H1 (cell line): ENCODE measurements around the gene ITPK1. TPM values are rescaled to one million over a fixed set of nuclear protein-coding genes. Genes with fewer than 3 reads are reported as not detected.

Source experiments
- EGR1 ChIP-seq: IDR thresholded peaks from 2 replicates; pipeline ENCODE4 v1.6.1; 2011; ENCODE audit warnings: low read depth, low read length, borderline replicate concordance
- GABPA ChIP-seq: IDR thresholded peaks from 2 replicates; pipeline ENCODE4 v1.6.1; 2011; ENCODE audit warnings: mild to moderate bottlenecking, low read length, moderate library complexity, borderline replicate concordance; ENCODE audit not compliant: insufficient read depth
- SP1 ChIP-seq: IDR thresholded peaks from 2 replicates; pipeline ENCODE4 v1.6.1; 2011; ENCODE audit warnings: low read depth, low read length
- SRF ChIP-seq: IDR thresholded peaks from 2 replicates; pipeline ENCODE4 v1.6.1; 2011; ENCODE audit warnings: mild to moderate bottlenecking, low read depth, low read length, moderate library complexity
- TAF1 ChIP-seq: IDR thresholded peaks from 2 replicates; pipeline ENCODE4 v1.6.1; 2011; ENCODE audit warnings: mild to moderate bottlenecking, low read depth, low read length
- polyA plus RNA-seq, 7 experiments: library from polyadenylated mRNA; depleted of rRNA in 3 of 7; stranded (reverse) in 5 of 7; unstranded in 2 of 7; fragments of >200 nt in 5 of 7; fragments of 200-250 nt in 2 of 7; gene quantifications; 1 replicate in 5 of 7; 2 replicates in 1 of 7; 4 replicates in 1 of 7; pipeline versions ENCODE4 v1.2.1 to v1.2.3, GENCODE V29; 2011 to 2013; ENCODE audit warnings: missing spikeins in 2 of 7, mixed read lengths in 2 of 7
- total RNA-seq: library from RNA; stranded (reverse); fragmentation: NEBNext Ultra II Directional; extraction: Animal tissue kit (Norgen Biotek cat#: 25700); gene quantifications from 2 replicates; pipeline ENCODE4 v1.2.1, GENCODE V29; 2021
- TF ChIP-seq, protein P1 (sequence below): IDR thresholded peaks from 2 replicates; pipeline ENCODE4 v1.6.1; 2011; ENCODE audit warnings: low read depth, mild to moderate bottlenecking, low read length; ENCODE audit not compliant: insufficient read depth

Gene ITPK1
- total and polyA plus RNA-seq, 2 of the 8 experiments (the other 6 are each of a cell fraction or from before 2014, with no cell fraction given), result 108 to 143 TPM

DNA sequence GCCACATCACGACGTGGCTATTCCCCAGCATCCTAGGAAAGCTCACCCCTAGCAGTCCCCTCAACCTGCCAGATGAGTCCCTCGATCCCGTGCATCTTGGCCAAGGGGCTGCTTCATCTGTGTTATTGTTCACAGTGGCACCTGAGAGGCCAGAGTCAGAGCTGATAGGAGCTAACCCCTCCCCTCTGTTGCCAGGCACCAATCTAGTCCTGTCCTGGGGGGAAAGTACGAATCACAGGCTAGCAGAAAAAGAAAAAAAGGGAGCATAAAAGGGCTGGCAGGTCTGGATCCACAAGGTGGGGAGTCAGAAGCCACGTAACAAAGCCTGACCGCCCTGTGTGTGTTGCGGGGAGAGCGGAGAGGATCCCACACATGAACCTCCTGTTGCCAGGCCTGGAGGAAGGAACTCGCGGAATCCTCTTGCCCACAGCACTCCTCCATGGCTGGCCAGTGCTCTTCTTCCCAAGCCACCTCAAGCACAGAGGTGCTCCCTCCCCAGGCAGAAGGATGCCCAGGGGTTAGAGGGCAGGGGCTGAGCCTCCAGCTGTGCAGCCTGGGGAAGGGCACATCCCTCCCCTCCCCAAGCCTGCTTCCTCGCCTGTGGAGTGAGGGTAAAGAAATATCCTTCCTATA is 91.8 kb downstream of the ITPK1 start (continued):
- TF ChIP-seq, protein P1, sequence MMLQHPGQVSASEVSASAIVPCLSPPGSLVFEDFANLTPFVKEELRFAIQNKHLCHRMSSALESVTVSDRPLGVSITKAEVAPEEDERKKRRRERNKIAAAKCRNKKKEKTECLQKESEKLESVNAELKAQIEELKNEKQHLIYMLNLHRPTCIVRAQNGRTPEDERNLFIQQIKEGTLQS, result no peak
- TF ChIP-seq TAF1 (no peak), EGR1 (no peak), SRF (no peak), GABPA (no peak), SP1 (no peak)
